ENCODE data around the gene RRAGB. TPM values are rescaled to one million over a fixed set of nuclear protein-coding genes. Genes with fewer than 3 reads are reported as not detected.

Gene RRAGB
- total RNA-seq, 1 experiment from 2014 or later, result 10.8 TPM

DNA sequence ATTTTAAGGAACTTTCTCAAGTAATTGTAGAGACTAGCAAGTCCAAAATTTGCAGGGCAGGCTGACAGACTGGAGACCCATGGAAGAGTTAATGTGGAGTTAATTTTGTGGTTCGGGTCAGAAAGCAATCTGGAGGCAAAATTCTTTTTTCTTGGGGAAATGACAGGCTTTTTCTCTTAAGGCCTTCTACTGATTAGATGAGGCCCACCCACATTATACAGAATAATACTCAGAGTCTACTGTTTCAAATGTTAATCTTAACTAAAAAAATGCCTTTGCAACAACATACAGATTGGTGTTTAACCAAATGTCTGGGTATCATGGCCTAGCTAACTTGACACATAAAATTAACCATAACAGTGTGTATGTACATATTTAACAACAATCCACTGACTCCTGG lies 32.7 kb downstream of the RRAGB start:
- peaks cover 6% of the 10 kb centered on the region for H3K36me3 Mint-ChIP-seq (ENCODE audit: insufficient read depth, unreplicated experiment)
- Histone ChIP-seq H3K36me3 (ENCODE audit: control insufficient read depth, insufficient read depth, low read length) (no peaks in the 10 kb centered on the region), H3K4me3 (ENCODE audit: low read depth, low read length) (no peak overlapping the region), H3K9me3 (no peaks in the 10 kb centered on the region), H3K4me1 (no peaks in the 10 kb centered on the region), H3K27me3 (replicated peaks; ENCODE audit: control insufficient read depth, insufficient read depth, low read length) (no peaks in the 10 kb centered on the region)
- POLR2A ChIA-PET, result no interaction called here
- no peaks in the 10 kb centered on the region for H3K4me1 Mint-ChIP-seq (ENCODE audit: low read depth, unreplicated experiment)
- no peaks in the 10 kb centered on the region for H3K9me3 Mint-ChIP-seq (ENCODE audit: unreplicated experiment)
- CTCF ChIA-PET, result no interaction called here
- H3K27ac Mint-ChIP-seq (ENCODE audit: unreplicated experiment), result no peak overlapping the region
- H3K4me3 Mint-ChIP-seq (ENCODE audit: unreplicated experiment), result no peak overlapping the region
- no peak for DNase-seq
- no TSS peak for BruUV-seq (replicated peaks)
- intact Hi-C loops (cut with micrococcal nuclease; ENCODE audit: unreplicated experiment), result no loop called here
- H3K27me3 Mint-ChIP-seq (ENCODE audit: insufficient read depth, unreplicated experiment), result no peaks in the 10 kb centered on the region
- TF ChIP-seq, protein P1, sequence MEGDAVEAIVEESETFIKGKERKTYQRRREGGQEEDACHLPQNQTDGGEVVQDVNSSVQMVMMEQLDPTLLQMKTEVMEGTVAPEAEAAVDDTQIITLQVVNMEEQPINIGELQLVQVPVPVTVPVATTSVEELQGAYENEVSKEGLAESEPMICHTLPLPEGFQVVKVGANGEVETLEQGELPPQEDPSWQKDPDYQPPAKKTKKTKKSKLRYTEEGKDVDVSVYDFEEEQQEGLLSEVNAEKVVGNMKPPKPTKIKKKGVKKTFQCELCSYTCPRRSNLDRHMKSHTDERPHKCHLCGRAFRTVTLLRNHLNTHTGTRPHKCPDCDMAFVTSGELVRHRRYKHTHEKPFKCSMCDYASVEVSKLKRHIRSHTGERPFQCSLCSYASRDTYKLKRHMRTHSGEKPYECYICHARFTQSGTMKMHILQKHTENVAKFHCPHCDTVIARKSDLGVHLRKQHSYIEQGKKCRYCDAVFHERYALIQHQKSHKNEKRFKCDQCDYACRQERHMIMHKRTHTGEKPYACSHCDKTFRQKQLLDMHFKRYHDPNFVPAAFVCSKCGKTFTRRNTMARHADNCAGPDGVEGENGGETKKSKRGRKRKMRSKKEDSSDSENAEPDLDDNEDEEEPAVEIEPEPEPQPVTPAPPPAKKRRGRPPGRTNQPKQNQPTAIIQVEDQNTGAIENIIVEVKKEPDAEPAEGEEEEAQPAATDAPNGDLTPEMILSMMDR (IDR thresholded peaks at IDR 0.05; ENCODE audit: insufficient read depth in 1 of 2, low read depth in 1 of 2, low read length in 1 of 2, severe bottlenecking in 1 of 2, unreplicated experiment in 1 of 2), result no peak

DNA sequence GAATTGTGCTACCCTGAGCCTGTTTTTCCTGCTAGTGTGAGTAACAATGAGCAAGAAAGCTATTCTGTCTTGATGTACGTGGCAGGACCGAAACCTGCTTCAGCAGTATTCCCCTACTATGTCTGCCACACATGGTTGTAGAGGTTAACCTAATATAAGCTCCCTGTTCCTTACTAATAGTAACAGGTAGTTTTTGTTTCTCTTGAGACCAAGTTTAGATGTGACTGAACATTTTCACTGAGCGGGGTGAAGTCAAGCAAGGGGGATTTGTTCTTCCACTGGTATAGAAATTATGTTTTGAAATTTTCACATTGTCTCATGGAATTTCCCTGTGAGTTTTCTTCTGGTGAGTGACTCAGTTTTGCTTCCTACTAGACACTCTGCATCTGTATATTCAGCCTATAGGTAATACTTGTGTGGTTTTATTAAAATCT lies 37.3 kb downstream of the RRAGB start:
- Mint-ChIP-seq H3K4me3 (ENCODE audit: unreplicated experiment) (no peak overlapping the region), H3K27me3 (ENCODE audit: insufficient read depth, unreplicated experiment) (no peaks in the 10 kb centered on the region), H3K9me3 (ENCODE audit: unreplicated experiment) (no peaks in the 10 kb centered on the region), H3K27ac (ENCODE audit: unreplicated experiment) (no peak overlapping the region), H3K36me3 (ENCODE audit: insufficient read depth, unreplicated experiment) (peaks cover 6% of the 10 kb centered on the region), H3K4me1 (ENCODE audit: low read depth, unreplicated experiment) (no peaks in the 10 kb centered on the region)
- no TSS peak for BruUV-seq (replicated peaks)
- TF ChIP-seq, protein P1 (IDR thresholded peaks at IDR 0.05; ENCODE audit: insufficient read depth in 1 of 2, low read depth in 1 of 2, low read length in 1 of 2, severe bottlenecking in 1 of 2, unreplicated experiment in 1 of 2), result no peak
- H3K4me1 ChIP-seq, result no peaks in the 10 kb centered on the region
- intact Hi-C loops (cut with micrococcal nuclease; ENCODE audit: unreplicated experiment), result no loop called here
- ChIA-PET CTCF (no interaction called here), POLR2A (no interaction called here)
- no peaks in the 10 kb centered on the region for H3K27me3 ChIP-seq (replicated peaks; ENCODE audit: control insufficient read depth, insufficient read depth, low read length)
- no peak for DNase-seq
- H3K9me3 ChIP-seq, result no peaks in the 10 kb centered on the region
- no peak overlapping the region for H3K4me3 ChIP-seq (ENCODE audit: low read depth, low read length)
- H3K36me3 ChIP-seq (ENCODE audit: control insufficient read depth, insufficient read depth, low read length), result no peaks in the 10 kb centered on the region; the same call in 1 of the 2 replicates

DNA sequence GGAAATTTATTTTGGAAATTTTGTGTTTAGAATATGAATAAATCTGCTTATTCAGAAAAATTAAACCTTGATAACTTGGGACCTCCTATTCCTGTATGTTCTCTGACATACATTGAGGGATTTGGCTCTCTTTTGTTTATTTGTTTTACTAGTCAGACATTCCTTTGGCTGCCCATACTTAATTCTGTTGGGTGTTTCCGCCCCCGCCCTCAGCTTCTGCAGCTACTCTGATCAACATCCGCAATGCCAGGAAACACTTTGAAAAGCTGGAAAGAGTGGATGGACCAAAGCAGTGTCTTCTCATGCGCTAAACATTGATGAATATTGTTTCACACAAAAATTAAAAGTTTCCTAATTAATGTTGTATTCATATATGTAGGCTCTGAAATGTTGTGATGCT lies 40.5 kb downstream of the RRAGB start:
- no peak overlapping the region for H3K4me3 Mint-ChIP-seq (ENCODE audit: unreplicated experiment)
- intact Hi-C loops (cut with micrococcal nuclease; ENCODE audit: unreplicated experiment), result no loop called here
- Histone ChIP-seq H3K9me3 (no peaks in the 10 kb centered on the region), H3K4me1 (no peaks in the 10 kb centered on the region), H3K27me3 (replicated peaks; ENCODE audit: control insufficient read depth, insufficient read depth, low read length) (no peaks in the 10 kb centered on the region), H3K36me3 (ENCODE audit: control insufficient read depth, insufficient read depth, low read length) (no peaks in the 10 kb centered on the region; the same call in 1 of the 2 replicates), H3K4me3 (ENCODE audit: low read depth, low read length) (no peak overlapping the region)
- H3K9me3 Mint-ChIP-seq (ENCODE audit: unreplicated experiment), result peaks cover 8% of the 10 kb centered on the region
- no TSS peak for BruUV-seq (replicated peaks)
- no peak overlapping the region for H3K27ac Mint-ChIP-seq (ENCODE audit: unreplicated experiment)
- no peak for DNase-seq
- ChIA-PET CTCF (no interaction called here), POLR2A (no interaction called here)
- no peaks in the 10 kb centered on the region for H3K27me3 Mint-ChIP-seq (ENCODE audit: insufficient read depth, unreplicated experiment)
- TF ChIP-seq, protein P1 (IDR thresholded peaks at IDR 0.05; ENCODE audit: insufficient read depth in 1 of 2, low read depth in 1 of 2, low read length in 1 of 2, severe bottlenecking in 1 of 2, unreplicated experiment in 1 of 2), result no peak
- H3K4me1 Mint-ChIP-seq (ENCODE audit: low read depth, unreplicated experiment), result no peaks in the 10 kb centered on the region
- H3K36me3 Mint-ChIP-seq (ENCODE audit: insufficient read depth, unreplicated experiment), result peaks cover 11% of the 10 kb centered on the region
